ENCODE measurements around the gene ST3GAL3.
"Not testable (repeated sequence)": the region's sequence is repeated elsewhere in the genome, so short reads cannot be mapped to it uniquely, and the experiment has no call there.

ST3GAL3 gene

GRCh38 chr1:43760745-43761317 lies 53.5 kb downstream of the ST3GAL3 start:
- H3K9me3 Mint-ChIP-seq (ENCODE audit: low read depth): no peaks in the 10 kb centered on the region
- peaks cover 3% of the 10 kb centered on the region for H3K36me3 Mint-ChIP-seq
- peaks cover 2% of the 10 kb centered on the region for H3K4me1 Mint-ChIP-seq (ENCODE audit: low read depth)
- no peak overlapping the region for H3K27ac Mint-ChIP-seq
- no peak overlapping the region for H3K4me3 Mint-ChIP-seq
- H3K27me3 Mint-ChIP-seq: no peaks in the 10 kb centered on the region

GRCh38 chr1:43763497-43763973 lies 56.2 kb downstream of the ST3GAL3 start:
- Mint-ChIP-seq H3K9me3 (ENCODE audit: low read depth) (no peaks in the 10 kb centered on the region), H3K4me1 (ENCODE audit: low read depth) (peaks cover 2% of the 10 kb centered on the region), H3K4me3 (no peak overlapping the region), H3K36me3 (no peaks in the 10 kb centered on the region), H3K27ac (no peak overlapping the region), H3K27me3 (no peaks in the 10 kb centered on the region)

- peaks cover 2% of the 10 kb centered on the region for H3K4me1 Mint-ChIP-seq (ENCODE audit: low read depth)
- H3K4me3 Mint-ChIP-seq: no peak overlapping the region
- H3K27me3 Mint-ChIP-seq: no peaks in the 10 kb centered on the region
- H3K9me3 Mint-ChIP-seq (ENCODE audit: low read depth): no peaks in the 10 kb centered on the region
- H3K36me3 Mint-ChIP-seq: no peaks in the 10 kb centered on the region
- H3K27ac Mint-ChIP-seq: no peak overlapping the region
Observed at GRCh38 chr1:43764581-43764980, 57.2 kb downstream of the ST3GAL3 start.

GRCh38 chr1:43766086-43766784 lies 58.9 kb downstream of the ST3GAL3 start:
- peaks cover 2% of the 10 kb centered on the region for H3K4me1 Mint-ChIP-seq (ENCODE audit: low read depth)
- no peaks in the 10 kb centered on the region for H3K36me3 Mint-ChIP-seq
- H3K4me3 Mint-ChIP-seq: no peak overlapping the region
- no peak overlapping the region for H3K27ac Mint-ChIP-seq
- no peaks in the 10 kb centered on the region for H3K9me3 Mint-ChIP-seq (ENCODE audit: low read depth)
- H3K27me3 Mint-ChIP-seq: no peaks in the 10 kb centered on the region

GRCh38 chr1:43766818-43767525 lies 59.6 kb downstream of the ST3GAL3 start:
- Mint-ChIP-seq H3K27ac (no peak overlapping the region), H3K27me3 (no peaks in the 10 kb centered on the region), H3K36me3 (no peaks in the 10 kb centered on the region), H3K4me1 (ENCODE audit: low read depth) (peaks cover 2% of the 10 kb centered on the region), H3K9me3 (ENCODE audit: low read depth) (no peaks in the 10 kb centered on the region), H3K4me3 (no peak overlapping the region)

- H3K27me3 Mint-ChIP-seq: no peaks in the 10 kb centered on the region
- H3K4me3 Mint-ChIP-seq: no peak overlapping the region
- peaks cover 1% of the 10 kb centered on the region for H3K36me3 Mint-ChIP-seq
- no peak overlapping the region for H3K27ac Mint-ChIP-seq
- H3K4me1 Mint-ChIP-seq (ENCODE audit: low read depth): peaks cover 2% of the 10 kb centered on the region
- H3K9me3 Mint-ChIP-seq (ENCODE audit: low read depth): no peaks in the 10 kb centered on the region
Observed at GRCh38 chr1:43768168-43768567, 60.8 kb downstream of the ST3GAL3 start.

GRCh38 chr1:43769350-43769908 lies 62.1 kb downstream of the ST3GAL3 start:
- no peaks in the 10 kb centered on the region for H3K9me3 Mint-ChIP-seq (ENCODE audit: low read depth)
- no peaks in the 10 kb centered on the region for H3K27me3 Mint-ChIP-seq
- no peaks in the 10 kb centered on the region for H3K4me1 Mint-ChIP-seq (ENCODE audit: low read depth)
- no peak overlapping the region for H3K27ac Mint-ChIP-seq
- no peak overlapping the region for H3K4me3 Mint-ChIP-seq
- H3K36me3 Mint-ChIP-seq: peaks cover 3% of the 10 kb centered on the region

GRCh38 chr1:43770111-43770510 lies 62.8 kb downstream of the ST3GAL3 start:
- Mint-ChIP-seq H3K9me3 (ENCODE audit: low read depth) (no peaks in the 10 kb centered on the region), H3K4me3 (no peak overlapping the region), H3K36me3 (peaks cover 3% of the 10 kb centered on the region), H3K27me3 (no peaks in the 10 kb centered on the region), H3K27ac (no peak overlapping the region), H3K4me1 (ENCODE audit: low read depth) (no peaks in the 10 kb centered on the region)

- Mint-ChIP-seq H3K27me3 (no peaks in the 10 kb centered on the region), H3K36me3 (peaks cover 18% of the 10 kb centered on the region), H3K4me1 (ENCODE audit: low read depth) (no peaks in the 10 kb centered on the region), H3K27ac (no peak overlapping the region), H3K4me3 (no peak overlapping the region), H3K9me3 (ENCODE audit: low read depth) (peaks cover 4% of the 10 kb centered on the region)
Observed at GRCh38 chr1:43772978-43773377, 65.6 kb downstream of the ST3GAL3 start.

- no peak overlapping the region for H3K4me3 Mint-ChIP-seq
- no peaks in the 10 kb centered on the region for H3K27me3 Mint-ChIP-seq
- no peaks in the 10 kb centered on the region for H3K4me1 Mint-ChIP-seq (ENCODE audit: low read depth)
- H3K9me3 Mint-ChIP-seq (ENCODE audit: low read depth): peaks cover 4% of the 10 kb centered on the region
- no peak overlapping the region for H3K27ac Mint-ChIP-seq
- H3K36me3 Mint-ChIP-seq: peaks cover 18% of the 10 kb centered on the region
Observed at GRCh38 chr1:43773821-43774220, 66.5 kb downstream of the ST3GAL3 start.

- H3K4me1 Mint-ChIP-seq (ENCODE audit: low read depth): peaks cover 1% of the 10 kb centered on the region
- H3K9me3 Mint-ChIP-seq (ENCODE audit: low read depth): peaks cover 8% of the 10 kb centered on the region
- H3K4me3 Mint-ChIP-seq: no peak overlapping the region
- no peak overlapping the region for H3K27ac Mint-ChIP-seq
- H3K36me3 Mint-ChIP-seq: peaks cover 19% of the 10 kb centered on the region
- H3K27me3 Mint-ChIP-seq: no peaks in the 10 kb centered on the region
Observed at GRCh38 chr1:43774359-43774758, 67.0 kb downstream of the ST3GAL3 start.

- peaks cover 31% of the 10 kb centered on the region for H3K36me3 Mint-ChIP-seq
- no peak overlapping the region for H3K27ac Mint-ChIP-seq
Observed at GRCh38 chr1:43776043-43776761, 68.9 kb downstream of the ST3GAL3 start.

GRCh38 chr1:43777916-43778315 lies 70.6 kb downstream of the ST3GAL3 start:
- Mint-ChIP-seq H3K36me3 (peaks cover 38% of the 10 kb centered on the region), H3K9me3 (ENCODE audit: low read depth) (peaks cover 19% of the 10 kb centered on the region)
- not testable (repeated sequence) for H3K4me3 Mint-ChIP-seq; H3K27me3 Mint-ChIP-seq; H3K4me1 Mint-ChIP-seq (ENCODE audit: low read depth); H3K27ac Mint-ChIP-seq

More at GRCh38 chr1:43776043-43776761, 68.9 kb downstream of the ST3GAL3 start:
- H3K27me3 Mint-ChIP-seq: no peaks in the 10 kb centered on the region
- H3K9me3 Mint-ChIP-seq (ENCODE audit: low read depth): peaks cover 19% of the 10 kb centered on the region
- peaks cover 7% of the 10 kb centered on the region for H3K4me1 Mint-ChIP-seq (ENCODE audit: low read depth)
- no peak overlapping the region for H3K4me3 Mint-ChIP-seq

- Mint-ChIP-seq H3K4me3 (no peak overlapping the region), H3K27me3 (no peaks in the 10 kb centered on the region), H3K36me3 (peaks cover 37% of the 10 kb centered on the region), H3K27ac (no peak overlapping the region), H3K4me1 (ENCODE audit: low read depth) (peaks cover 14% of the 10 kb centered on the region), H3K9me3 (ENCODE audit: low read depth) (peaks cover 19% of the 10 kb centered on the region)
Observed at GRCh38 chr1:43779266-43779665, 71.9 kb downstream of the ST3GAL3 start.

All from activated naive CD8-positive, alpha-beta T cell (primary cell).